ENCODE data around the gene GPX4. TPM values are rescaled to one million over a fixed set of nuclear protein-coding genes. Genes with fewer than 3 reads are reported as not detected.
A peak's percentile ranks its signal among the peaks of the same experiment; 100 is the strongest.

Gene GPX4
- polyA plus RNA-seq, 2 donors: 271 to 294 TPM

- no peak overlapping the region for H3K4me3 ChIP-seq (ENCODE audit: low read depth in 1 of 2, low read length in 2 of 2)
- H3K4me1 ChIP-seq (ENCODE audit: control insufficient read depth in 2 of 2, insufficient read depth in 2 of 2, low read length in 1 of 2): peaks cover 0 to 10% of the 10 kb centered on the region in 2 donors
- H3K36me3 ChIP-seq (ENCODE audit: control insufficient read depth in 2 of 2, insufficient read depth in 2 of 2, low read length in 1 of 2): peaks cover 6 to 37% of the 10 kb centered on the region in 2 donors
- 69 to 78% methylated on average over 35 to 38 of the region's 38 CpGs for whole genome bisulfite sequencing, 2 donors
- no peak overlapping the region for H3K27ac ChIP-seq (ENCODE audit: low read depth in 2 of 2, low read length in 1 of 2)
- no peaks in the 10 kb centered on the region for H3K27me3 ChIP-seq (ENCODE audit: control insufficient read depth in 1 of 2, insufficient read depth in 2 of 2, low read length in 2 of 2)
- no peaks in the 10 kb centered on the region for H3K9me3 ChIP-seq (ENCODE audit: control insufficient read depth in 2 of 2, insufficient read depth in 1 of 2, low read depth in 1 of 2, low read length in 1 of 2)
Observed at GRCh38 chr19:1146858-1147780, 43.3 kb downstream of the GPX4 start.

GRCh38 chr19:1147934-1148549 lies 44.2 kb downstream of the GPX4 start:
- H3K27me3 ChIP-seq (ENCODE audit: control insufficient read depth in 1 of 2, insufficient read depth in 2 of 2, low read length in 2 of 2): no peaks in the 10 kb centered on the region
- 74 to 87% methylated on average over 14 to 15 of the region's 15 CpGs for WGBS, 2 donors
- H3K9me3 ChIP-seq (ENCODE audit: control insufficient read depth in 2 of 2, insufficient read depth in 1 of 2, low read depth in 1 of 2, low read length in 1 of 2): no peaks in the 10 kb centered on the region
- H3K36me3 ChIP-seq (ENCODE audit: control insufficient read depth in 2 of 2, insufficient read depth in 2 of 2, low read length in 1 of 2): peaks cover 6 to 38% of the 10 kb centered on the region in 2 donors
- no peak overlapping the region for H3K4me3 ChIP-seq (ENCODE audit: low read depth in 1 of 2, low read length in 2 of 2)
- peak overlapping the region in 1 of 2 donors; percentile 60 for H3K27ac ChIP-seq (ENCODE audit: low read depth in 2 of 2, low read length in 1 of 2)
- peaks cover 0 to 10% of the 10 kb centered on the region in 2 donors for H3K4me1 ChIP-seq (ENCODE audit: control insufficient read depth in 2 of 2, insufficient read depth in 2 of 2, low read length in 1 of 2)

GRCh38 chr19:1149259-1150045 lies 45.7 kb downstream of the GPX4 start:
- Histone ChIP-seq H3K36me3 (ENCODE audit: control insufficient read depth in 2 of 2, insufficient read depth in 2 of 2, low read length in 1 of 2) (peaks cover 0 to 32% of the 10 kb centered on the region in 2 donors), H3K27ac (ENCODE audit: low read depth in 2 of 2, low read length in 1 of 2) (peak overlapping the region; percentile 6 to 29), H3K27me3 (ENCODE audit: control insufficient read depth in 1 of 2, insufficient read depth in 2 of 2, low read length in 2 of 2) (no peaks in the 10 kb centered on the region), H3K4me3 (ENCODE audit: low read depth in 1 of 2, low read length in 2 of 2) (no peak overlapping the region), H3K9me3 (ENCODE audit: control insufficient read depth in 2 of 2, insufficient read depth in 1 of 2, low read depth in 1 of 2, low read length in 1 of 2) (no peaks in the 10 kb centered on the region), H3K4me1 (ENCODE audit: control insufficient read depth in 2 of 2, insufficient read depth in 2 of 2, low read length in 1 of 2) (peaks cover 5 to 14% of the 10 kb centered on the region in 2 donors)
- 90 to 95% methylated on average over 39 of the region's 39 CpGs for WGBS, 2 donors

- H3K4me1 ChIP-seq (ENCODE audit: control insufficient read depth in 2 of 2, insufficient read depth in 2 of 2, low read length in 1 of 2): peaks cover 6 to 23% of the 10 kb centered on the region in 2 donors
- WGBS, 2 donors: 89 to 93% methylated on average over 29 to 33 of the region's 33 CpGs
- peaks cover 0 to 31% of the 10 kb centered on the region in 2 donors for H3K36me3 ChIP-seq (ENCODE audit: control insufficient read depth in 2 of 2, insufficient read depth in 2 of 2, low read length in 1 of 2)
- no peaks in the 10 kb centered on the region for H3K9me3 ChIP-seq (ENCODE audit: control insufficient read depth in 2 of 2, insufficient read depth in 1 of 2, low read depth in 1 of 2, low read length in 1 of 2)
- no peak overlapping the region for H3K4me3 ChIP-seq (ENCODE audit: low read depth in 1 of 2, low read length in 2 of 2)
- H3K27ac ChIP-seq (ENCODE audit: low read depth in 2 of 2, low read length in 1 of 2): no peak overlapping the region
- no peaks in the 10 kb centered on the region for H3K27me3 ChIP-seq (ENCODE audit: control insufficient read depth in 1 of 2, insufficient read depth in 2 of 2, low read length in 2 of 2)
Observed at GRCh38 chr19:1150333-1151036, 46.7 kb downstream of the GPX4 start.

DNA sequence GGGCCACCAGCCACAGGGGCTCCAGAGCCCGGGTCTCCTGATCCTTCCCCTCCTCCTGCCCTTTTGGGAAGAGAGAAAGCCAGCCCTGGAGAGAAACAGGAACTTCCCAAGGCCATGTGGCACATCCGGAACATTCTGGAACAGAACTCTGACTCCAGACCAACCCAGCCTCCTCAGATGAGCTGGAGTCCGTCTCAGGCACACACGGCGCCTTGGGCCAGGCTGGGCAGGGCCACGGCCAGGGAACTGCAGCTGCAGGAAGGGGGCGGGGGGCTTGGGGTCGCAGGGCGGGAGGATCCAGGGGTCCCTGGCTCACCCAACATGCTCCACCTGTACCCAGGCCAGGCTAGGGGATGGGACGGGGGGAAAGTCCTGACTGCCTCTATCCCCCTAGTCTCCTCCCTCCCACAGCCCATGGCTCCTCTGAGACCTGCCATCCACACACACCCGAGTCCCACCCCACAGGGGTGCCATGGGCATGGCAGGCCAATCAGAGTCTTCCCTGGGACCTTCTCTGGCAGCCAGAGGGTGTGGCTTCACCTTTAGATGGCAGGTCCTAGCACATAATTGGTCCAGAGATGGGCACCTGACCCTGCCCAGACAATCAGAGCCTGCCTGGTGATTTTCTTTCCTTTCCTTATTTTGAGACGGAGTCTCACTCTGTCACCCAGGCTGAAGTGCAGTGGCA lies 47.4 kb downstream of the GPX4 start:
- 88 to 94% methylated on average over 12 of the region's 12 CpGs for WGBS, 2 donors
- peaks cover 10 to 30% of the 10 kb centered on the region in 2 donors for H3K4me1 ChIP-seq (ENCODE audit: control insufficient read depth in 2 of 2, insufficient read depth in 2 of 2, low read length in 1 of 2)
- H3K27ac ChIP-seq (ENCODE audit: low read depth in 2 of 2, low read length in 1 of 2): peak overlapping the region; percentile 37 to 43

DNA sequence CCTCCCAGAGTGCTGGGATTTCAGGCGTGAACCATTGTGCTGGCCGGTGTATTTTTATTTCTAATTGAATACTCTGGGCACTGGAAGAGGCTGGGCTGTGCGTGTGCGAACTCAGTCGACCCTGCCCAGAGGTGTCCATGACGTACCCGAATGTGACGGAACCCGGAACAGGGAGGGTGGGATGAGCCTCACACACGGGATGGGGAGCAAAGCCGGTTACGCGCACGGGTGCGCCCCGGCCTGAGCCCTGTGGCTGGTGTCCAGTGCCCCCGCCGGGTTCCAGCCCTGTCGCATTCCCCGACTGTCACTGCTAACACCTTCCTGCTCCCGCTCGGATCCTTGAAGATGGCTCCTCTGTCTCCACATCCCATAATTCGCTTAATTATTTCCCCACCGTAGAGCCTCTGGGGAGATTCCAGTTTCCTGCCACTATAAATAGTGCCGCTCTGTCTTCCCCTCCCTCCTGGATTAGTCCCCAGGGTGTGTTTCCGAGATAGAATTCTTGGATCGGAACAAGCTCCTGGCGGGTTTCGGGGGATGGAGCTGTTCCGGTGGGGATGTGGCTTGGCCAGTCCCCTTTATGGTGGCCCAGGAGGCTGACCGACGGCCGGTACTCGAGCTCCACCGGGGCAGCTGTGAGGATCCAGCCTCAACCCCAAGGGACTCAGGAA lies 48.3 kb downstream of the GPX4 start:
- Histone ChIP-seq H3K27me3 (ENCODE audit: control insufficient read depth in 1 of 2, insufficient read depth in 2 of 2, low read length in 2 of 2) (no peaks in the 10 kb centered on the region), H3K27ac (ENCODE audit: low read depth in 2 of 2, low read length in 1 of 2) (peak overlapping the region; percentile 49 to 51), H3K4me1 (ENCODE audit: control insufficient read depth in 2 of 2, insufficient read depth in 2 of 2, low read length in 1 of 2) (peaks cover 10 to 38% of the 10 kb centered on the region in 2 donors), H3K4me3 (ENCODE audit: low read depth in 1 of 2, low read length in 2 of 2) (no peak overlapping the region), H3K36me3 (ENCODE audit: control insufficient read depth in 2 of 2, insufficient read depth in 2 of 2, low read length in 1 of 2) (peaks cover 0 to 18% of the 10 kb centered on the region in 2 donors), H3K9me3 (ENCODE audit: control insufficient read depth in 2 of 2, insufficient read depth in 1 of 2, low read depth in 1 of 2, low read length in 1 of 2) (no peaks in the 10 kb centered on the region)
- 75 to 85% methylated on average over 35 of the region's 35 CpGs for WGBS, 2 donors

More for the DNA sequence above, 47.4 kb downstream of the GPX4 start:
- Histone ChIP-seq H3K27me3 (ENCODE audit: control insufficient read depth in 1 of 2, insufficient read depth in 2 of 2, low read length in 2 of 2) (no peaks in the 10 kb centered on the region), H3K36me3 (ENCODE audit: control insufficient read depth in 2 of 2, insufficient read depth in 2 of 2, low read length in 1 of 2) (peaks cover 0 to 24% of the 10 kb centered on the region in 2 donors), H3K4me3 (ENCODE audit: low read depth in 1 of 2, low read length in 2 of 2) (no peak overlapping the region), H3K9me3 (ENCODE audit: control insufficient read depth in 2 of 2, insufficient read depth in 1 of 2, low read depth in 1 of 2, low read length in 1 of 2) (no peaks in the 10 kb centered on the region)

GRCh38 chr19:1153891-1154730 lies 50.3 kb downstream of the GPX4 start:
- H3K4me1 ChIP-seq (ENCODE audit: control insufficient read depth in 2 of 2, insufficient read depth in 2 of 2, low read length in 1 of 2): peaks cover 10 to 39% of the 10 kb centered on the region in 2 donors
- WGBS, 2 donors: 84 to 89% methylated on average over 57 to 58 of the region's 58 CpGs
- peak overlapping the region; percentile 12 to 19 for H3K4me3 ChIP-seq (ENCODE audit: low read depth in 1 of 2, low read length in 2 of 2)
- peak overlapping the region; percentile 97 to 98 for H3K27ac ChIP-seq (ENCODE audit: low read depth in 2 of 2, low read length in 1 of 2)
- peaks cover 0 to 25% of the 10 kb centered on the region in 2 donors for H3K36me3 ChIP-seq (ENCODE audit: control insufficient read depth in 2 of 2, insufficient read depth in 2 of 2, low read length in 1 of 2)
- H3K9me3 ChIP-seq (ENCODE audit: control insufficient read depth in 2 of 2, insufficient read depth in 1 of 2, low read depth in 1 of 2, low read length in 1 of 2): no peaks in the 10 kb centered on the region
- no peaks in the 10 kb centered on the region for H3K27me3 ChIP-seq (ENCODE audit: control insufficient read depth in 1 of 2, insufficient read depth in 2 of 2, low read length in 2 of 2)

Measured in esophagus (tissue), 2 donors.